ENCODE measurements around the gene MMP25. TPM values are rescaled to one million over a fixed set of nuclear protein-coding genes. Genes with fewer than 3 reads are reported as not detected.

Gene MMP25
- total RNA-seq, 1 experiment from 2014 or later, result 0.67 TPM

DNA sequence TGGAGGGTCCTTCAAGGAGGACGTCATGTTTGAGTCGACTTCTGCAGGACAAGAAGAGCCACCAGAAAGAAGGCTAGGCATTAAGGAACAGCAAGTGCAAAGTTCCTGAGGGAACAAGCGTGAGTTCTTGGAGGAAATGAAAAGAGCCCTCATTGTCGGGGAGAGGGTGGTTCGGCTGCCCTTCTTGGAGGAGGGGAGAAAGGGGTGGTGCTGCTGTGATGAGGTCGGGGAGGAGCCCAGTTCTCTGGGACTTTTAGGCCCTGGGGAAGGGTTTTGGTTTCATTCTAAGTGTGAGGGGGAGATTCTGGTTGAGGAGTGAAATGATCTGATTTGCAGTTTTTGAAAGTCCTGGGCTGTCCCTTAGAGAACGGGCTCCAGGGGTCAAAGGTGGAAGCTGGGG is 13.7 kb upstream of the MMP25 start:
- Histone ChIP-seq H3K4me1 (ENCODE audit: control insufficient read depth, insufficient read depth, low read length) (peaks cover 6% of the 10 kb centered on the region; the same call in 1 of the 2 replicates), H3K27ac (ENCODE audit: low read length) (no peak overlapping the region), H3K27me3 (ENCODE audit: control insufficient read depth, insufficient read depth, low read length) (no peaks in the 10 kb centered on the region; the same call in 1 of the 2 replicates), H3K4me3 (ENCODE audit: low read depth in 2 of 2, low read length in 2 of 2) (no peak overlapping the region), H3K36me3 (ENCODE audit: control insufficient read depth, insufficient read depth, low read length) (peaks cover 3% of the 10 kb centered on the region; the same call in 1 of the 2 replicates), H3K9me3 (ENCODE audit: control insufficient read depth, insufficient read depth, low read depth, low read length) (no peaks in the 10 kb centered on the region)
- POLR2A ChIA-PET, result no interaction called here
- CTCF ChIA-PET, result interaction anchor here (1.0 to 1.4 kb wide), 3 partner anchors 15 to 97 kb away, joined by 3 to 7 read pairs (median 4); no protein-coding TSS in a partner anchor
- intact Hi-C loops (cut with micrococcal nuclease; ENCODE audit: unreplicated experiment), result no loop called here
- DNase-seq (ENCODE audit: low read depth, low spot score) (no peak), ATAC-seq (no peak)
- in situ Hi-C loops (cut with HindIII; ENCODE audit: low pct_unique_long_range_greater_than_20kb, low sequenced_read_pairs), result no loop called here
- BruUV-seq (replicated peaks), result no TSS peak
- no peak for TF ChIP-seq SIN3A (IDR thresholded peaks at IDR 0.05; ENCODE audit: borderline replicate concordance, insufficient read depth, low read depth, low read length)
- TF ChIP-seq, protein P1, sequence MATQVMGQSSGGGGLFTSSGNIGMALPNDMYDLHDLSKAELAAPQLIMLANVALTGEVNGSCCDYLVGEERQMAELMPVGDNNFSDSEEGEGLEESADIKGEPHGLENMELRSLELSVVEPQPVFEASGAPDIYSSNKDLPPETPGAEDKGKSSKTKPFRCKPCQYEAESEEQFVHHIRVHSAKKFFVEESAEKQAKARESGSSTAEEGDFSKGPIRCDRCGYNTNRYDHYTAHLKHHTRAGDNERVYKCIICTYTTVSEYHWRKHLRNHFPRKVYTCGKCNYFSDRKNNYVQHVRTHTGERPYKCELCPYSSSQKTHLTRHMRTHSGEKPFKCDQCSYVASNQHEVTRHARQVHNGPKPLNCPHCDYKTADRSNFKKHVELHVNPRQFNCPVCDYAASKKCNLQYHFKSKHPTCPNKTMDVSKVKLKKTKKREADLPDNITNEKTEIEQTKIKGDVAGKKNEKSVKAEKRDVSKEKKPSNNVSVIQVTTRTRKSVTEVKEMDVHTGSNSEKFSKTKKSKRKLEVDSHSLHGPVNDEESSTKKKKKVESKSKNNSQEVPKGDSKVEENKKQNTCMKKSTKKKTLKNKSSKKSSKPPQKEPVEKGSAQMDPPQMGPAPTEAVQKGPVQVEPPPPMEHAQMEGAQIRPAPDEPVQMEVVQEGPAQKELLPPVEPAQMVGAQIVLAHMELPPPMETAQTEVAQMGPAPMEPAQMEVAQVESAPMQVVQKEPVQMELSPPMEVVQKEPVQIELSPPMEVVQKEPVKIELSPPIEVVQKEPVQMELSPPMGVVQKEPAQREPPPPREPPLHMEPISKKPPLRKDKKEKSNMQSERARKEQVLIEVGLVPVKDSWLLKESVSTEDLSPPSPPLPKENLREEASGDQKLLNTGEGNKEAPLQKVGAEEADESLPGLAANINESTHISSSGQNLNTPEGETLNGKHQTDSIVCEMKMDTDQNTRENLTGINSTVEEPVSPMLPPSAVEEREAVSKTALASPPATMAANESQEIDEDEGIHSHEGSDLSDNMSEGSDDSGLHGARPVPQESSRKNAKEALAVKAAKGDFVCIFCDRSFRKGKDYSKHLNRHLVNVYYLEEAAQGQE (IDR thresholded peaks at IDR 0.05; ENCODE audit: insufficient read depth in 1 of 2, low read depth in 2 of 2, low read length in 1 of 2), result no peak
- no peak for TF ChIP-seq POLR2AphosphoS5 (IDR thresholded peaks at IDR 0.05; ENCODE audit: low read depth, low read length)
- no peak for TF ChIP-seq TCF7L2 (IDR thresholded peaks at IDR 0.05; ENCODE audit: low read depth, low read length)
- TF ChIP-seq, protein P2, sequence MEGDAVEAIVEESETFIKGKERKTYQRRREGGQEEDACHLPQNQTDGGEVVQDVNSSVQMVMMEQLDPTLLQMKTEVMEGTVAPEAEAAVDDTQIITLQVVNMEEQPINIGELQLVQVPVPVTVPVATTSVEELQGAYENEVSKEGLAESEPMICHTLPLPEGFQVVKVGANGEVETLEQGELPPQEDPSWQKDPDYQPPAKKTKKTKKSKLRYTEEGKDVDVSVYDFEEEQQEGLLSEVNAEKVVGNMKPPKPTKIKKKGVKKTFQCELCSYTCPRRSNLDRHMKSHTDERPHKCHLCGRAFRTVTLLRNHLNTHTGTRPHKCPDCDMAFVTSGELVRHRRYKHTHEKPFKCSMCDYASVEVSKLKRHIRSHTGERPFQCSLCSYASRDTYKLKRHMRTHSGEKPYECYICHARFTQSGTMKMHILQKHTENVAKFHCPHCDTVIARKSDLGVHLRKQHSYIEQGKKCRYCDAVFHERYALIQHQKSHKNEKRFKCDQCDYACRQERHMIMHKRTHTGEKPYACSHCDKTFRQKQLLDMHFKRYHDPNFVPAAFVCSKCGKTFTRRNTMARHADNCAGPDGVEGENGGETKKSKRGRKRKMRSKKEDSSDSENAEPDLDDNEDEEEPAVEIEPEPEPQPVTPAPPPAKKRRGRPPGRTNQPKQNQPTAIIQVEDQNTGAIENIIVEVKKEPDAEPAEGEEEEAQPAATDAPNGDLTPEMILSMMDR (IDR thresholded peaks at IDR 0.05), result no peak

DNA sequence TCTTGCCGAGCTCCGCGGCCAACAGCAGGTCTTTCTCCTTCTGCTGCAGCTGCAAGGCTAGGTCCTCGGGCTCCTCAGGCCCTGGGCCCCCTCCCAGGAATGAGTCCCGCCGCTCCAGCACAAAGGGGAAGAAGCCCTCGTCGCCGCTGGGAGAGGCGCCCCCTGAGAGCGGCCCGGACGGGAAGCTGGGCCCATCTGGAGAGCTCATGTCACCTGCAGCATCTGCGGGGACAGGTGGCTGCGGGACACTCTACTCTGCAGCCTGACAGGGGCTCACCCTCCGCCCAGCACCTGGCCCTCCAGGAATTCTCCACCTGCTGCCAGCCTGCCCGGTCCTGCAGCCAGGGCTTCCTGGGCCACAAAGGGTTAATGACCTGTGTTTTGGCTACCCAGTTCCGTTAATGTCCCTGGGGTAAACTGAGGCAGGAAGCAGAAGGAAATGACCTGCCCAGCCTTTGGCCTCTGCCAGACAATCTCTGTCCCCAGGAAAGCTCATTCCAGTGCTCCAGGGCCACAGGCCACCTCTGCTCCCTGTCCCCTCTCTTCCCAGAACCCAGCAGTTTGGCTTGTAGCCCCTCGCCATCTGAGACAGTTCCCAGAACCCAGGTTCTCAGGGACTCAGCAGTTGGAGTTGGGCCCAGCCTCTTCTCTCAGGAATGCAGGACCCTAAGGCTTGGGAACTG is 10.9 kb upstream of the MMP25 start:
- peaks cover 3% of the 10 kb centered on the region; the same call in 1 of the 2 replicates for H3K36me3 ChIP-seq (ENCODE audit: control insufficient read depth, insufficient read depth, low read length)
- intact Hi-C loops (cut with micrococcal nuclease; ENCODE audit: unreplicated experiment) (no loop called here), in situ Hi-C loops (cut with HindIII; ENCODE audit: low pct_unique_long_range_greater_than_20kb, low sequenced_read_pairs) (no loop called here)
- BruUV-seq (replicated peaks), result no TSS peak
- peaks cover 3% of the 10 kb centered on the region; the same call in 1 of the 2 replicates for H3K4me1 ChIP-seq (ENCODE audit: control insufficient read depth, insufficient read depth, low read length)
- TF ChIP-seq, protein P2 (IDR thresholded peaks at IDR 0.05), result no peak
- no peak for TF ChIP-seq TCF7L2 (IDR thresholded peaks at IDR 0.05; ENCODE audit: low read depth, low read length)
- no peak for TF ChIP-seq POLR2AphosphoS5 (IDR thresholded peaks at IDR 0.05; ENCODE audit: low read depth, low read length)
- no peak for TF ChIP-seq SIN3A (IDR thresholded peaks at IDR 0.05; ENCODE audit: borderline replicate concordance, insufficient read depth, low read depth, low read length)
- TF ChIP-seq, protein P1 (IDR thresholded peaks at IDR 0.05; ENCODE audit: insufficient read depth in 1 of 2, low read depth in 2 of 2, low read length in 1 of 2), result no peak
- no peaks in the 10 kb centered on the region for H3K9me3 ChIP-seq (ENCODE audit: control insufficient read depth, insufficient read depth, low read depth, low read length)
- no peaks in the 10 kb centered on the region; the same call in 1 of the 2 replicates for H3K27me3 ChIP-seq (ENCODE audit: control insufficient read depth, insufficient read depth, low read length)
- no peak overlapping the region for H3K4me3 ChIP-seq (ENCODE audit: low read depth in 2 of 2, low read length in 2 of 2)
- ChIA-PET POLR2A (no interaction called here), CTCF (interaction anchor here (0.6 kb wide), 1 partner anchor 407 kb away, joined by 5 read pairs; no protein-coding TSS in a partner anchor)
- H3K27ac ChIP-seq (ENCODE audit: low read length), result no peak overlapping the region
- ATAC-seq, result no peak
- DNase-seq (ENCODE audit: low read depth, low spot score), result no peak

Measured in Panc1 (cell line).